H1 (cell line): ENCODE results near the gene SLC13A4. TPM values are rescaled to one million over a fixed set of nuclear protein-coding genes. Genes with fewer than 3 reads are reported as not detected.

ENCODE experiments used
- CTCF ChIA-PET: fragments of 300-600 bp; sonication (Branson Sonifier 250); formaldehyde crosslinking; loops from one replicate; lab custom pipeline; 2021; ENCODE audit not compliant: partially characterized antibody; lab: Charles Lee
- POLR2A ChIA-PET: fragments of 300-600 bp; sonication (Branson Sonifier 250); formaldehyde crosslinking; loops from one replicate; lab custom pipeline; 2021; ENCODE audit warnings: inconsistent platforms; ENCODE audit not compliant: partially characterized antibody; lab: Charles Lee
- DNase-seq, 2 experiments: peaks; one replicate each; pipeline versions ENCODE4 v3.0.0 to v3.0.0-alpha.2; 2010 to 2022; ENCODE audit warnings: low spot score in 2 of 2, low read depth in 1 of 2, mixed read lengths in 1 of 2
- FAIRE-seq: peaks from 2 replicates; lab custom pipeline; 2011; peaks lifted over from hg19 to GRCh38; lab: Jason Lieb, UNC
- H2AFZ ChIP-seq: 2 replicates; pipeline ENCODE4 v1.8.1; 2012; ENCODE audit warnings: low read length, inconsistent platforms
- H2AK5ac ChIP-seq: 2 replicates; pipeline ENCODE4 v1.6.1; 2013; ENCODE audit warnings: low read depth, low read length
- H2BK120ac ChIP-seq: replicated peaks from 2 replicates; pipeline ENCODE3; 2013; ENCODE audit warnings: low read depth, low read length, inconsistent platforms
- H2BK12ac ChIP-seq: 2 replicates; pipeline ENCODE4 v1.6.1; 2013; ENCODE audit warnings: low read depth, low read length
- H2BK15ac ChIP-seq: 2 replicates; pipeline ENCODE4 v1.6.1; 2013; ENCODE audit warnings: low read length
- H2BK20ac ChIP-seq: 2 replicates; pipeline ENCODE4 v1.6.1; 2013; ENCODE audit warnings: low read length
- H2BK5ac ChIP-seq: 2 replicates; pipeline ENCODE4 v1.6.1; 2013; ENCODE audit warnings: low read depth, low read length
- H3K14ac ChIP-seq: 2 replicates; pipeline ENCODE4 v1.6.1; 2013; ENCODE audit warnings: inconsistent platforms; ENCODE audit not compliant: insufficient read length
- H3K18ac ChIP-seq: 2 replicates; pipeline ENCODE4 v1.6.1; 2013; ENCODE audit warnings: low read length; ENCODE audit errors: extremely low read depth
- H3K23ac ChIP-seq: 2 replicates; pipeline ENCODE4 v1.6.1; 2013; ENCODE audit warnings: inconsistent platforms; ENCODE audit not compliant: insufficient read length
- H3K23me2 ChIP-seq: 2 replicates; pipeline ENCODE4 v1.6.1; 2013; ENCODE audit warnings: low read depth, low read length
- H3K27ac ChIP-seq: 2 replicates; pipeline ENCODE4 v1.6.1; 2011; ENCODE audit warnings: low read depth, low read length, inconsistent platforms
- H3K27me3 ChIP-seq, 4 experiments: replicated peaks in 1 of 4; 1 replicate in 1 of 4; 2 replicates in 3 of 4; pipeline versions ENCODE4 v1.6.1 to v1.8.1; 2011 to 2013; ENCODE audit warnings: low read length in 3 of 4, mild to moderate bottlenecking in 3 of 4, inconsistent platforms in 2 of 4, mixed read lengths in 2 of 4, moderate library complexity in 1 of 4; ENCODE audit not compliant: control insufficient read depth in 3 of 4, insufficient read depth in 3 of 4; ENCODE audit errors: extremely low read depth in 1 of 4
- H3K36me3 ChIP-seq, 4 experiments: 2 replicates each; pipeline versions ENCODE4 v1.6.1 to v1.8.1; 2011 to 2013; ENCODE audit warnings: mild to moderate bottlenecking in 4 of 4, low read length in 3 of 4, moderate library complexity in 2 of 4, control low read depth in 1 of 4, inconsistent platforms in 1 of 4; ENCODE audit not compliant: insufficient read depth in 4 of 4, control insufficient read depth in 2 of 4
- H3K4ac ChIP-seq: replicated peaks from 2 replicates; pipeline ENCODE3; 2013; ENCODE audit warnings: low read length, low read depth, mixed read lengths, inconsistent platforms; ENCODE audit not compliant: insufficient read length
- H3K4me1 ChIP-seq, 4 experiments: replicated peaks in 1 of 4; 1 replicate in 1 of 4; 2 replicates in 3 of 4; pipeline versions ENCODE4 v1.6.1 to v1.8.1; 2011 to 2013; ENCODE audit warnings: low read length in 3 of 4, inconsistent platforms in 2 of 4, mixed read lengths in 1 of 4; ENCODE audit not compliant: insufficient read depth in 4 of 4, control insufficient read depth in 3 of 4
- H3K4me2 ChIP-seq, 2 experiments: 2 replicates each; pipeline versions ENCODE4 v1.6.1 to v1.8.1; 2011 to 2013; ENCODE audit warnings: low read depth in 2 of 2, low read length in 2 of 2, control low read depth in 1 of 2, inconsistent platforms in 1 of 2, mild to moderate bottlenecking in 1 of 2; ENCODE audit not compliant: insufficient read depth in 1 of 2
- H3K4me3 ChIP-seq, 4 experiments: fragments of 200-600, 300-600 bp in 1 of 4; sonication (generic), shearing (Covaris generic), sonication (Bioruptor Twin) in 1 of 4; 2 replicates each; pipeline versions ENCODE4 v1.5.1 to v1.8.1; 2011 to 2016; ENCODE audit warnings: low read length in 4 of 4, low read depth in 3 of 4, control low read depth in 2 of 4, inconsistent platforms in 2 of 4, mild to moderate bottlenecking in 2 of 4, mixed read lengths in 1 of 4, moderate library complexity in 1 of 4; ENCODE audit not compliant: insufficient read depth in 2 of 4; ENCODE audit errors: extremely low read depth in 1 of 4
- H3K56ac ChIP-seq: replicated peaks from 2 replicates; pipeline ENCODE3; 2013; ENCODE audit warnings: low read depth, mild to moderate bottlenecking, mixed read lengths, low read length, inconsistent platforms; ENCODE audit not compliant: insufficient read length
- H3K79me1 ChIP-seq: 2 replicates; pipeline ENCODE4 v1.6.1; 2013; ENCODE audit warnings: low read depth, low read length, control low read depth
- H3K79me2 ChIP-seq, 2 experiments: 2 replicates each; pipeline versions ENCODE4 v1.6.1 to v1.8.1; 2012 to 2013; ENCODE audit warnings: low read length in 2 of 2, mild to moderate bottlenecking in 2 of 2, inconsistent platforms in 1 of 2; ENCODE audit not compliant: insufficient read depth in 2 of 2, control insufficient read depth in 1 of 2
- H3K9ac ChIP-seq, 4 experiments: replicated peaks in 1 of 4; 1 replicate in 1 of 4; 2 replicates in 3 of 4; pipeline versions ENCODE4 v1.6.1 to v1.8.1; 2011 to 2013; ENCODE audit warnings: low read depth in 3 of 4, low read length in 3 of 4, control low read depth in 2 of 4, mild to moderate bottlenecking in 2 of 4, moderate library complexity in 2 of 4, inconsistent platforms in 1 of 4; ENCODE audit errors: extremely low read depth in 1 of 4
- H3K9me3 ChIP-seq, 2 experiments: 2 replicates each; pipeline versions ENCODE4 v1.6.1 to v1.8.1; 2012 to 2013; ENCODE audit warnings: mild to moderate bottlenecking in 2 of 2, moderate library complexity in 2 of 2, control low read depth in 1 of 2, inconsistent platforms in 1 of 2, low read depth in 1 of 2, low read length in 1 of 2, mixed read lengths in 1 of 2; ENCODE audit not compliant: insufficient read depth in 2 of 2
- H4K20me1 ChIP-seq, 2 experiments: replicated peaks in 1 of 2; 2 replicates each; pipeline versions ENCODE3 to v1.8.1; 2011 to 2013; ENCODE audit warnings: inconsistent platforms in 2 of 2, low read length in 2 of 2, mild to moderate bottlenecking in 1 of 2; ENCODE audit not compliant: insufficient read depth in 2 of 2, control insufficient read depth in 1 of 2
- H4K5ac ChIP-seq: 2 replicates; pipeline ENCODE4 v1.6.1; 2013; ENCODE audit warnings: low read length, low read depth, mixed read lengths, inconsistent platforms; ENCODE audit not compliant: insufficient read length
- H4K8ac ChIP-seq: 2 replicates; pipeline ENCODE4 v1.8.0; 2013; ENCODE audit warnings: mild to moderate bottlenecking, moderate library complexity, low read length, inconsistent platforms; ENCODE audit not compliant: insufficient read depth; ENCODE audit errors: extremely low read depth
- H4K91ac ChIP-seq: replicated peaks from 2 replicates; pipeline ENCODE3; 2013; ENCODE audit warnings: low read length, mixed read lengths, inconsistent platforms; ENCODE audit not compliant: insufficient read length
- BCL11A ChIP-seq, 2 experiments: IDR thresholded peaks; one replicate each; pipeline ENCODE4 v1.6.1; 2011; ENCODE audit warnings: low read depth in 2 of 2, low read length in 2 of 2, mild to moderate bottlenecking in 2 of 2
- CBX5 ChIP-seq: fragments of 300-800, 300-1000 bp; sonication (generic); IDR thresholded peaks from 2 replicates; pipeline ENCODE4 v1.7.1; 2016; ENCODE audit warnings: antibody characterized with exemption, low read length, low read depth
- CREB1 ChIP-seq: IDR thresholded peaks from 2 replicates; pipeline ENCODE4 v1.6.1; 2012; ENCODE audit warnings: inconsistent platforms
- KDM1A ChIP-seq: fragments of 200-600, 300-600 bp; sonication (generic); IDR thresholded peaks from 2 replicates; pipeline ENCODE4 v1.7.1; 2016; ENCODE audit warnings: mild to moderate bottlenecking, low read length, borderline replicate concordance
- RFX5 ChIP-seq: IDR thresholded peaks from 2 replicates; pipeline ENCODE4 v1.6.1; 2011; ENCODE audit warnings: low read depth, low read length, improper control_type of control experiment, borderline replicate concordance
- RXRA ChIP-seq: IDR thresholded peaks from 2 replicates; pipeline ENCODE4 v1.6.1; 2011; ENCODE audit warnings: low read depth, mild to moderate bottlenecking, low read length, moderate library complexity; ENCODE audit not compliant: insufficient read depth
- TAF1 ChIP-seq: IDR thresholded peaks from 2 replicates; pipeline ENCODE4 v1.6.1; 2011; ENCODE audit warnings: mild to moderate bottlenecking, low read depth, low read length
- WGBS, 2 experiments: shearing (Covaris generic) in 1 of 2; methylation state at CpG; one replicate each; pipeline versions ENCODE4 v1.1.6 to v1.1.7; 2013 to 2015; ENCODE audit warnings: low lambda C conversion rate in 2 of 2, mixed read lengths in 2 of 2, inconsistent platforms in 1 of 2, low coverage in 1 of 2, missing lambda C conversion rate in 1 of 2; ENCODE audit not compliant: insufficient replicate concordance in 2 of 2, insufficient coverage in 1 of 2, insufficient read length in 1 of 2; ENCODE audit errors: extremely low coverage in 1 of 2, missing lambda C conversion rate in 1 of 2; 5-methylcytosine and 5-hydroxymethylcytosine counted together
- polyA plus RNA-seq, 7 experiments: library from polyadenylated mRNA; depleted of rRNA in 3 of 7; stranded (reverse) in 5 of 7; unstranded in 2 of 7; fragments of >200 nt in 5 of 7; fragments of 200-250 nt in 2 of 7; gene quantifications; 1 replicate in 5 of 7; 2 replicates in 1 of 7; 4 replicates in 1 of 7; pipeline versions ENCODE4 v1.2.1 to v1.2.3, GENCODE V29; 2011 to 2013; ENCODE audit warnings: missing spikeins in 2 of 7, mixed read lengths in 2 of 7
- total RNA-seq: library from RNA; stranded (reverse); fragmentation: NEBNext Ultra II Directional; extraction: Animal tissue kit (Norgen Biotek cat#: 25700); gene quantifications from 2 replicates; pipeline ENCODE4 v1.2.1, GENCODE V29; 2021

The SLC13A4 gene
- total and polyA plus RNA-seq, 2 of the 8 experiments (the other 6 are each of a cell fraction or from before 2014, with no cell fraction given) = 3.9 to 7.5 TPM

DNA sequence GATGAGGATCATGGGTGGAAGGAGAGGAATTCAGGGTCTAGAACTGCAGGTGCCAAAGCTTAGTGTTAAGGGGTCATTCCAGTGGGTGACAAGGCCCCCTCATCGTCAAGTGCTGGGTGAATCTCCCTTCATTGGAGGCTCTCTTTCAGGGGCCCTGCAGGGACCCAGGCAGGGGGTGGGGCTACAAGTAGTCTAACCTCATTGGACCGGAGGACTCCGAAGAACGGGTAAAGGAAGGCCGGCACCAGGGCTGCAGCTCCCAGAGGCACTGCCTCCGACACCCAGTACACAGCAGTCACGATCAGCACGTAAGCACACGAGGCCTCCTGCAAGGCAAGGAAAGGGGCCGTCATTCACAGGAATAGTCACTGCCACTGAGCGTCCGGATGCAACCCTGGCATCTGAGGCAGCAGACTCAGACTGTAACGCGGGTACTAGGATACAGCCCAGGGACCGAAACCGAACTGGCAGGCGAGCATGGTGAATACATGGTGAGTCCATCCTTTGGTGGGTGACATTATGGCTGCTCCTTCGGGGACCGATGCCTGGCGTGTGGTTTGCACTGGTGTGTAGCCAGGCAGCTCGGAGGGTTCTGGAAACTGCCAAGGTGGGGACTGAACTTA is 6.7 kb downstream of the SLC13A4 start:
- Histone ChIP-seq H3K23ac (no peak overlapping the region), H4K5ac (no peak overlapping the region), H3K4me1 (peaks cover 0 to 3% (median 1%) of the 10 kb centered on the region in 4 experiments; a peak in 2 of 7 replicates), H3K56ac (no peak overlapping the region), H3K23me2 (no peaks in the 10 kb centered on the region), H2BK5ac (no peak overlapping the region), H3K79me1 (no peaks in the 10 kb centered on the region), H2BK15ac (no peak overlapping the region), H2AK5ac (no peak overlapping the region), H3K79me2 (no peaks in the 10 kb centered on the region), H3K9me3 (no peaks in the 10 kb centered on the region), H3K27ac (no peak overlapping the region), H3K36me3 (no peaks in the 10 kb centered on the region), H4K20me1 (no peaks in the 10 kb centered on the region), H3K14ac (no peak overlapping the region), H3K4ac (no peak overlapping the region), H3K9ac (no peak overlapping the region), H2BK120ac (no peak overlapping the region), H3K4me3 (no peak overlapping the region), H2BK12ac (no peak overlapping the region), H2BK20ac (no peak overlapping the region)
- POLR2A ChIA-PET = interaction anchor here (1.4 kb wide), 1 partner anchor 11 kb away, joined by 3 read pairs; no protein-coding TSS in a partner anchor
- DNase-seq = no peak
- 93% methylated on average over 21 of the region's 21 CpGs; no CpG with 5 or more reads in 1 of the 2 experiments for WGBS, 2 experiments
- no peak for TF ChIP-seq RXRA
- TF ChIP-seq BCL11A (IDR thresholded peaks at IDR 0.05; ENCODE audit: low read depth in 2 of 2, low read length in 2 of 2) = no peak
- no peak for TF ChIP-seq TAF1
- no peak for TF ChIP-seq CREB1
- no peak for TF ChIP-seq CBX5
- TF ChIP-seq RFX5 = no peak
- TF ChIP-seq KDM1A = no peak
- TF ChIP-seq, all 59 proteins: peak for 0
- FAIRE-seq = no peak
- Histone ChIP-seq H2AFZ (no peak overlapping the region; the same call in 1 of the 2 replicates), H3K18ac (no peak overlapping the region), H3K4me2 (no peak overlapping the region), H3K27me3 (no peaks in the 10 kb centered on the region), H4K8ac (peak overlapping the region; percentile 9; the same call in 1 of the 2 replicates), H4K91ac (no peak overlapping the region)
- CTCF ChIA-PET = interaction anchor here (0.8 to 10.7 kb wide), 9 partner anchors 9 to 79 kb away, joined by 3 to 110 read pairs (median 3); no protein-coding TSS in a partner anchor
